DMS53 treated with DMSO at 0.1 percent for 48 hours (cell line): Measurements from ENCODE around the gene PMCH.
"Not testable (repeated sequence)": the region's sequence is repeated elsewhere in the genome, so short reads cannot be mapped to it uniquely, and the experiment has no call there.

Source experiments
- DNase-seq: peaks from one replicate; lab custom pipeline; 2025; ENCODE audit not compliant: unreplicated experiment; lab: John Stamatoyannopoulos, UW

PMCH gene

GRCh38 chr12:102147062-102147587 lies 50.5 kb downstream of the PMCH start:
- DNase-seq: not testable (repeated sequence)
